ENCODE measurements around the gene ABCG1.

The ABCG1 gene

GRCh38 chr21:42214921-42215320 lies 4.0 kb upstream of the ABCG1 start:
- no peak overlapping the region for H3K27ac ChIP-seq
- no peak for TF ChIP-seq CTCF (conservative IDR thresholded peaks at IDR 0.05; ENCODE audit: low read depth, low read length)
- no peaks in the 10 kb centered on the region for H3K4me1 ChIP-seq (ENCODE audit: low read depth, poor library complexity, severe bottlenecking)
- no peak overlapping the region for H2AFZ ChIP-seq (ENCODE audit: low read depth)
- no peak overlapping the region for H3K4me2 ChIP-seq
- H3K9ac ChIP-seq, result no peak overlapping the region
- no peaks in the 10 kb centered on the region for H3K36me3 ChIP-seq (ENCODE audit: insufficient read depth)
- H3K4me3 ChIP-seq (IDR thresholded peaks at IDR 0.05; ENCODE audit: insufficient read depth, low read depth, low read length), result no peak overlapping the region
- no peaks in the 10 kb centered on the region for H3K79me2 ChIP-seq (ENCODE audit: insufficient read depth, low read depth)
- H4K20me1 ChIP-seq (ENCODE audit: insufficient read depth), result no peaks in the 10 kb centered on the region
- H3K27me3 ChIP-seq (ENCODE audit: insufficient read depth, low read depth), result no peaks in the 10 kb centered on the region

- peaks cover 9% of the 10 kb centered on the region for H3K4me1 ChIP-seq (ENCODE audit: low read depth, poor library complexity, severe bottlenecking)
- H3K27ac ChIP-seq, result no peak overlapping the region
- H4K20me1 ChIP-seq (ENCODE audit: insufficient read depth), result no peaks in the 10 kb centered on the region
- TF ChIP-seq CTCF (conservative IDR thresholded peaks at IDR 0.05; ENCODE audit: low read depth, low read length), result no peak
- H3K9ac ChIP-seq, result no peak overlapping the region
- no peaks in the 10 kb centered on the region for H3K27me3 ChIP-seq (ENCODE audit: insufficient read depth, low read depth)
- H2AFZ ChIP-seq (ENCODE audit: low read depth), result no peak overlapping the region
- no peak overlapping the region for H3K4me3 ChIP-seq (IDR thresholded peaks at IDR 0.05; ENCODE audit: insufficient read depth, low read depth, low read length)
- no peaks in the 10 kb centered on the region for H3K79me2 ChIP-seq (ENCODE audit: insufficient read depth, low read depth)
- H3K4me2 ChIP-seq, result no peak overlapping the region
- no peaks in the 10 kb centered on the region for H3K36me3 ChIP-seq (ENCODE audit: insufficient read depth)
Measured at GRCh38 chr21:42215942-42216725, 2.8 kb upstream of the ABCG1 start.

- no peak for TF ChIP-seq CTCF (conservative IDR thresholded peaks at IDR 0.05; ENCODE audit: low read depth, low read length)
Measured at GRCh38 chr21:42216726-42217572, 2.0 kb upstream of the ABCG1 start.

GRCh38 chr21:42219606-42220137 lies 732 bp downstream of the ABCG1 start:
- no peak for TF ChIP-seq CTCF (conservative IDR thresholded peaks at IDR 0.05; ENCODE audit: low read depth, low read length)
- peak overlapping the region; percentile 64 for H3K9ac ChIP-seq
- H4K20me1 ChIP-seq (ENCODE audit: insufficient read depth), result no peaks in the 10 kb centered on the region
- H3K4me1 ChIP-seq (ENCODE audit: low read depth, poor library complexity, severe bottlenecking), result peaks cover 15% of the 10 kb centered on the region
- peak overlapping the region; percentile 67 for H3K4me2 ChIP-seq
- no peaks in the 10 kb centered on the region for H3K27me3 ChIP-seq (ENCODE audit: insufficient read depth, low read depth)
- H3K79me2 ChIP-seq (ENCODE audit: insufficient read depth, low read depth), result no peaks in the 10 kb centered on the region
- no peaks in the 10 kb centered on the region for H3K36me3 ChIP-seq (ENCODE audit: insufficient read depth)
- no peak overlapping the region for H3K4me3 ChIP-seq (IDR thresholded peaks at IDR 0.05; ENCODE audit: insufficient read depth, low read depth, low read length)
- H3K27ac ChIP-seq, result peak overlapping the region; percentile 24
- H2AFZ ChIP-seq (ENCODE audit: low read depth), result peak overlapping the region; percentile 80

More at GRCh38 chr21:42216726-42217572, 2.0 kb upstream of the ABCG1 start:
- Histone ChIP-seq H2AFZ (ENCODE audit: low read depth) (no peak overlapping the region), H3K36me3 (ENCODE audit: insufficient read depth) (no peaks in the 10 kb centered on the region), H3K79me2 (ENCODE audit: insufficient read depth, low read depth) (no peaks in the 10 kb centered on the region), H3K9ac (no peak overlapping the region), H3K4me2 (no peak overlapping the region), H3K27me3 (ENCODE audit: insufficient read depth, low read depth) (no peaks in the 10 kb centered on the region), H3K27ac (no peak overlapping the region), H3K4me3 (IDR thresholded peaks at IDR 0.05; ENCODE audit: insufficient read depth, low read depth, low read length) (no peak overlapping the region), H3K4me1 (ENCODE audit: low read depth, poor library complexity, severe bottlenecking) (peaks cover 15% of the 10 kb centered on the region), H4K20me1 (ENCODE audit: insufficient read depth) (no peaks in the 10 kb centered on the region)

Measured in KMS-11 (cell line).